H1 (cell line): ENCODE data around the gene ITGA6.

Experiments
- BRCA1 ChIP-seq: IDR thresholded peaks from 2 replicates; pipeline ENCODE4 v1.6.1; 2012; ENCODE audit warnings: low read depth, low read length, improper control_type of control experiment
- CBX5 ChIP-seq: fragments of 300-800, 300-1000 bp; sonication (generic); IDR thresholded peaks from 2 replicates; pipeline ENCODE4 v1.7.1; 2016; ENCODE audit warnings: antibody characterized with exemption, low read length, low read depth
- CEBPB ChIP-seq: IDR thresholded peaks from 2 replicates; pipeline ENCODE4 v1.6.1; 2012; ENCODE audit warnings: low read depth, low read length
- CREB1 ChIP-seq: IDR thresholded peaks from 2 replicates; pipeline ENCODE4 v1.6.1; 2012; ENCODE audit warnings: inconsistent platforms
- EZH2 ChIP-seq: fragments of 200-600 bp; sonication (generic); IDR thresholded peaks from 2 replicates; pipeline ENCODE4 v1.7.1; 2012; ENCODE audit warnings: low read depth, mild to moderate bottlenecking, moderate library complexity, low read length, inconsistent platforms; ENCODE audit not compliant: severe bottlenecking
- GABPA ChIP-seq: IDR thresholded peaks from 2 replicates; pipeline ENCODE4 v1.6.1; 2011; ENCODE audit warnings: mild to moderate bottlenecking, low read length, moderate library complexity, borderline replicate concordance; ENCODE audit not compliant: insufficient read depth
- HDAC6 ChIP-seq: IDR thresholded peaks from one replicate; pipeline ENCODE4 v1.7.1; 2012; ENCODE audit warnings: low read depth, mild to moderate bottlenecking, inconsistent platforms, low read length, moderate library complexity
- MAFK ChIP-seq: IDR thresholded peaks from 2 replicates; pipeline ENCODE4 v1.6.1; 2012; ENCODE audit warnings: low read depth, mild to moderate bottlenecking, improper control_type of control experiment, low read length
- POLR2A ChIP-seq, 2 experiments: IDR thresholded peaks; 1 replicate in 1 of 2; 2 replicates in 1 of 2; pipeline ENCODE4 v1.6.1; 2011; ENCODE audit warnings: low read depth in 2 of 2, low read length in 2 of 2, mild to moderate bottlenecking in 2 of 2; ENCODE audit errors: control extremely low read depth in 1 of 2
- RAD21 ChIP-seq, 2 experiments: IDR thresholded peaks in 1 of 2; conservative IDR thresholded peaks in 1 of 2; 2 replicates each; pipeline ENCODE4 v1.6.1; 2011; ENCODE audit warnings: low read depth in 2 of 2, low read length in 2 of 2, improper control_type of control experiment in 1 of 2, inconsistent platforms in 1 of 2, mild to moderate bottlenecking in 1 of 2, moderate library complexity in 1 of 2
- ZNF274 ChIP-seq: IDR thresholded peaks from 2 replicates; pipeline ENCODE4 v1.7.0; 2012; ENCODE audit warnings: low read length, borderline replicate concordance; ENCODE audit errors: extremely low read depth
- TF ChIP-seq, protein P1 (sequence below), 3 experiments: IDR thresholded peaks; 1 replicate in 2 of 3; 2 replicates in 1 of 3; pipeline versions ENCODE4 v1.5.1 to v1.6.1; 2011; ENCODE audit warnings: low read length in 3 of 3, mild to moderate bottlenecking in 3 of 3, inconsistent platforms in 2 of 3, low read depth in 1 of 3, moderate library complexity in 1 of 3; ENCODE audit not compliant: insufficient read depth in 1 of 3; ENCODE audit errors: control extremely low read depth in 1 of 3
- TF ChIP-seq, protein P2 (sequence below): IDR thresholded peaks from 2 replicates; pipeline ENCODE4 v1.6.1; 2012; ENCODE audit warnings: low read length, inconsistent platforms

DNA sequence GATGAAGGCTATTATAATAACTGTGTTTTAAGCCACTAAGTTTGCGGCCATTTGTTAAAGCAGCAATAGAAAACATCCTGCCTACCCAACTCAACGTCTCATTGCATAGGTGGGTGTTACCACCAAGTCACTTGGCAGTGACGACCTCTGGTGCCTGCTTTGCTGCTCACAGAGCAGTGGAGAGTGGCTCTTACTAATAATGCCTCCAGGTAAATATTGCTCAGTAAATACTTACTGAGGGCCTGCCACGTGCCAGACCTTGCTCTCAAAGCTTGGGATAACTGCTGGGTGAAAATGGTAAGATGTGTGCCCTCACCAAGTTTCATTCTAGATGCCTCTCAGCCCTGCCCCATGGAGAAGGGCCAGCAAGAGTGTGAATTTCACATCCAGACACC lies 27.7 kb downstream of the ITGA6 start:
- no peak for TF ChIP-seq MAFK
- no peak for TF ChIP-seq BRCA1
- TF ChIP-seq, protein P1, sequence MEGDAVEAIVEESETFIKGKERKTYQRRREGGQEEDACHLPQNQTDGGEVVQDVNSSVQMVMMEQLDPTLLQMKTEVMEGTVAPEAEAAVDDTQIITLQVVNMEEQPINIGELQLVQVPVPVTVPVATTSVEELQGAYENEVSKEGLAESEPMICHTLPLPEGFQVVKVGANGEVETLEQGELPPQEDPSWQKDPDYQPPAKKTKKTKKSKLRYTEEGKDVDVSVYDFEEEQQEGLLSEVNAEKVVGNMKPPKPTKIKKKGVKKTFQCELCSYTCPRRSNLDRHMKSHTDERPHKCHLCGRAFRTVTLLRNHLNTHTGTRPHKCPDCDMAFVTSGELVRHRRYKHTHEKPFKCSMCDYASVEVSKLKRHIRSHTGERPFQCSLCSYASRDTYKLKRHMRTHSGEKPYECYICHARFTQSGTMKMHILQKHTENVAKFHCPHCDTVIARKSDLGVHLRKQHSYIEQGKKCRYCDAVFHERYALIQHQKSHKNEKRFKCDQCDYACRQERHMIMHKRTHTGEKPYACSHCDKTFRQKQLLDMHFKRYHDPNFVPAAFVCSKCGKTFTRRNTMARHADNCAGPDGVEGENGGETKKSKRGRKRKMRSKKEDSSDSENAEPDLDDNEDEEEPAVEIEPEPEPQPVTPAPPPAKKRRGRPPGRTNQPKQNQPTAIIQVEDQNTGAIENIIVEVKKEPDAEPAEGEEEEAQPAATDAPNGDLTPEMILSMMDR (IDR thresholded peaks at IDR 0.05; ENCODE audit: control extremely low read depth in 1 of 3, insufficient read depth in 1 of 3, low read depth in 1 of 3, low read length in 3 of 3), result no peak
- TF ChIP-seq POLR2A (IDR thresholded peaks at IDR 0.05; ENCODE audit: control extremely low read depth in 1 of 2, low read depth in 2 of 2, low read length in 2 of 2), result no peak
- TF ChIP-seq CEBPB, result no peak
- TF ChIP-seq EZH2, result no peak
- TF ChIP-seq, protein P2, sequence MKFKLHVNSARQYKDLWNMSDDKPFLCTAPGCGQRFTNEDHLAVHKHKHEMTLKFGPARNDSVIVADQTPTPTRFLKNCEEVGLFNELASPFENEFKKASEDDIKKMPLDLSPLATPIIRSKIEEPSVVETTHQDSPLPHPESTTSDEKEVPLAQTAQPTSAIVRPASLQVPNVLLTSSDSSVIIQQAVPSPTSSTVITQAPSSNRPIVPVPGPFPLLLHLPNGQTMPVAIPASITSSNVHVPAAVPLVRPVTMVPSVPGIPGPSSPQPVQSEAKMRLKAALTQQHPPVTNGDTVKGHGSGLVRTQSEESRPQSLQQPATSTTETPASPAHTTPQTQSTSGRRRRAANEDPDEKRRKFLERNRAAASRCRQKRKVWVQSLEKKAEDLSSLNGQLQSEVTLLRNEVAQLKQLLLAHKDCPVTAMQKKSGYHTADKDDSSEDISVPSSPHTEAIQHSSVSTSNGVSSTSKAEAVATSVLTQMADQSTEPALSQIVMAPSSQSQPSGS, result no peak
- TF ChIP-seq GABPA, result no peak
- no peak for TF ChIP-seq HDAC6
- TF ChIP-seq RAD21 (IDR thresholded peaks at IDR 0.05 in 1 of 2, conservative IDR thresholded peaks at IDR 0.05 in 1 of 2; ENCODE audit: low read depth in 2 of 2, low read length in 2 of 2), result no peak
- no peak for TF ChIP-seq CBX5
- no peak for TF ChIP-seq CREB1
- TF ChIP-seq ZNF274, result no peak
